H1 (cell line): ENCODE results near the gene MACROD2. TPM values are rescaled to one million over a fixed set of nuclear protein-coding genes. Genes with fewer than 3 reads are reported as not detected.

ENCODE experiments used
- CTCF ChIA-PET: fragments of 300-600 bp; sonication (Branson Sonifier 250); formaldehyde crosslinking; loops from one replicate; lab custom pipeline; 2021; ENCODE audit not compliant: partially characterized antibody; lab: Charles Lee
- POLR2A ChIA-PET: fragments of 300-600 bp; sonication (Branson Sonifier 250); formaldehyde crosslinking; loops from one replicate; lab custom pipeline; 2021; ENCODE audit warnings: inconsistent platforms; ENCODE audit not compliant: partially characterized antibody; lab: Charles Lee
- DNase-seq, 2 experiments: peaks; one replicate each; pipeline versions ENCODE4 v3.0.0 to v3.0.0-alpha.2; 2010 to 2022; ENCODE audit warnings: low spot score in 2 of 2, low read depth in 1 of 2, mixed read lengths in 1 of 2
- FAIRE-seq: peaks from 2 replicates; lab custom pipeline; 2011; peaks lifted over from hg19 to GRCh38; lab: Jason Lieb, UNC
- H2AFZ ChIP-seq: 2 replicates; pipeline ENCODE4 v1.8.1; 2012; ENCODE audit warnings: low read length, inconsistent platforms
- H2AK5ac ChIP-seq: 2 replicates; pipeline ENCODE4 v1.6.1; 2013; ENCODE audit warnings: low read depth, low read length
- H2BK120ac ChIP-seq: replicated peaks from 2 replicates; pipeline ENCODE3; 2013; ENCODE audit warnings: low read depth, low read length, inconsistent platforms
- H2BK12ac ChIP-seq: 2 replicates; pipeline ENCODE4 v1.6.1; 2013; ENCODE audit warnings: low read depth, low read length
- H2BK15ac ChIP-seq: 2 replicates; pipeline ENCODE4 v1.6.1; 2013; ENCODE audit warnings: low read length
- H2BK20ac ChIP-seq: 2 replicates; pipeline ENCODE4 v1.6.1; 2013; ENCODE audit warnings: low read length
- H2BK5ac ChIP-seq: 2 replicates; pipeline ENCODE4 v1.6.1; 2013; ENCODE audit warnings: low read depth, low read length
- H3K14ac ChIP-seq: 2 replicates; pipeline ENCODE4 v1.6.1; 2013; ENCODE audit warnings: inconsistent platforms; ENCODE audit not compliant: insufficient read length
- H3K18ac ChIP-seq: 2 replicates; pipeline ENCODE4 v1.6.1; 2013; ENCODE audit warnings: low read length; ENCODE audit errors: extremely low read depth
- H3K23ac ChIP-seq: 2 replicates; pipeline ENCODE4 v1.6.1; 2013; ENCODE audit warnings: inconsistent platforms; ENCODE audit not compliant: insufficient read length
- H3K23me2 ChIP-seq: 2 replicates; pipeline ENCODE4 v1.6.1; 2013; ENCODE audit warnings: low read depth, low read length
- H3K27ac ChIP-seq: 2 replicates; pipeline ENCODE4 v1.6.1; 2011; ENCODE audit warnings: low read depth, low read length, inconsistent platforms
- H3K27me3 ChIP-seq, 4 experiments: replicated peaks in 1 of 4; 1 replicate in 1 of 4; 2 replicates in 3 of 4; pipeline versions ENCODE4 v1.6.1 to v1.8.1; 2011 to 2013; ENCODE audit warnings: low read length in 3 of 4, mild to moderate bottlenecking in 3 of 4, inconsistent platforms in 2 of 4, mixed read lengths in 2 of 4, moderate library complexity in 1 of 4; ENCODE audit not compliant: control insufficient read depth in 3 of 4, insufficient read depth in 3 of 4; ENCODE audit errors: extremely low read depth in 1 of 4
- H3K36me3 ChIP-seq, 4 experiments: 2 replicates each; pipeline versions ENCODE4 v1.6.1 to v1.8.1; 2011 to 2013; ENCODE audit warnings: mild to moderate bottlenecking in 4 of 4, low read length in 3 of 4, moderate library complexity in 2 of 4, control low read depth in 1 of 4, inconsistent platforms in 1 of 4; ENCODE audit not compliant: insufficient read depth in 4 of 4, control insufficient read depth in 2 of 4
- H3K4ac ChIP-seq: replicated peaks from 2 replicates; pipeline ENCODE3; 2013; ENCODE audit warnings: low read length, low read depth, mixed read lengths, inconsistent platforms; ENCODE audit not compliant: insufficient read length
- H3K4me1 ChIP-seq, 4 experiments: replicated peaks in 1 of 4; 1 replicate in 1 of 4; 2 replicates in 3 of 4; pipeline versions ENCODE4 v1.6.1 to v1.8.1; 2011 to 2013; ENCODE audit warnings: low read length in 3 of 4, inconsistent platforms in 2 of 4, mixed read lengths in 1 of 4; ENCODE audit not compliant: insufficient read depth in 4 of 4, control insufficient read depth in 3 of 4
- H3K4me2 ChIP-seq, 2 experiments: 2 replicates each; pipeline versions ENCODE4 v1.6.1 to v1.8.1; 2011 to 2013; ENCODE audit warnings: low read depth in 2 of 2, low read length in 2 of 2, control low read depth in 1 of 2, inconsistent platforms in 1 of 2, mild to moderate bottlenecking in 1 of 2; ENCODE audit not compliant: insufficient read depth in 1 of 2
- H3K4me3 ChIP-seq, 4 experiments: fragments of 200-600, 300-600 bp in 1 of 4; sonication (generic), shearing (Covaris generic), sonication (Bioruptor Twin) in 1 of 4; 2 replicates each; pipeline versions ENCODE4 v1.5.1 to v1.8.1; 2011 to 2016; ENCODE audit warnings: low read length in 4 of 4, low read depth in 3 of 4, control low read depth in 2 of 4, inconsistent platforms in 2 of 4, mild to moderate bottlenecking in 2 of 4, mixed read lengths in 1 of 4, moderate library complexity in 1 of 4; ENCODE audit not compliant: insufficient read depth in 2 of 4; ENCODE audit errors: extremely low read depth in 1 of 4
- H3K56ac ChIP-seq: replicated peaks from 2 replicates; pipeline ENCODE3; 2013; ENCODE audit warnings: low read depth, mild to moderate bottlenecking, mixed read lengths, low read length, inconsistent platforms; ENCODE audit not compliant: insufficient read length
- H3K79me1 ChIP-seq: 2 replicates; pipeline ENCODE4 v1.6.1; 2013; ENCODE audit warnings: low read depth, low read length, control low read depth
- H3K79me2 ChIP-seq, 2 experiments: 2 replicates each; pipeline versions ENCODE4 v1.6.1 to v1.8.1; 2012 to 2013; ENCODE audit warnings: low read length in 2 of 2, mild to moderate bottlenecking in 2 of 2, inconsistent platforms in 1 of 2; ENCODE audit not compliant: insufficient read depth in 2 of 2, control insufficient read depth in 1 of 2
- H3K9ac ChIP-seq, 4 experiments: replicated peaks in 1 of 4; 1 replicate in 1 of 4; 2 replicates in 3 of 4; pipeline versions ENCODE4 v1.6.1 to v1.8.1; 2011 to 2013; ENCODE audit warnings: low read depth in 3 of 4, low read length in 3 of 4, control low read depth in 2 of 4, mild to moderate bottlenecking in 2 of 4, moderate library complexity in 2 of 4, inconsistent platforms in 1 of 4; ENCODE audit errors: extremely low read depth in 1 of 4
- H3K9me3 ChIP-seq, 2 experiments: 2 replicates each; pipeline versions ENCODE4 v1.6.1 to v1.8.1; 2012 to 2013; ENCODE audit warnings: mild to moderate bottlenecking in 2 of 2, moderate library complexity in 2 of 2, control low read depth in 1 of 2, inconsistent platforms in 1 of 2, low read depth in 1 of 2, low read length in 1 of 2, mixed read lengths in 1 of 2; ENCODE audit not compliant: insufficient read depth in 2 of 2
- H4K20me1 ChIP-seq, 2 experiments: replicated peaks in 1 of 2; 2 replicates each; pipeline versions ENCODE3 to v1.8.1; 2011 to 2013; ENCODE audit warnings: inconsistent platforms in 2 of 2, low read length in 2 of 2, mild to moderate bottlenecking in 1 of 2; ENCODE audit not compliant: insufficient read depth in 2 of 2, control insufficient read depth in 1 of 2
- H4K5ac ChIP-seq: 2 replicates; pipeline ENCODE4 v1.6.1; 2013; ENCODE audit warnings: low read length, low read depth, mixed read lengths, inconsistent platforms; ENCODE audit not compliant: insufficient read length
- H4K8ac ChIP-seq: 2 replicates; pipeline ENCODE4 v1.8.0; 2013; ENCODE audit warnings: mild to moderate bottlenecking, moderate library complexity, low read length, inconsistent platforms; ENCODE audit not compliant: insufficient read depth; ENCODE audit errors: extremely low read depth
- H4K91ac ChIP-seq: replicated peaks from 2 replicates; pipeline ENCODE3; 2013; ENCODE audit warnings: low read length, mixed read lengths, inconsistent platforms; ENCODE audit not compliant: insufficient read length
- E2F6 ChIP-seq: IDR thresholded peaks from 2 replicates; pipeline ENCODE4 v1.6.1; 2012; ENCODE audit warnings: inconsistent platforms
- GABPA ChIP-seq: IDR thresholded peaks from 2 replicates; pipeline ENCODE4 v1.6.1; 2011; ENCODE audit warnings: mild to moderate bottlenecking, low read length, moderate library complexity, borderline replicate concordance; ENCODE audit not compliant: insufficient read depth
- HDAC2 ChIP-seq, 2 experiments: fragments of 300-600 bp in 1 of 2; sonication (generic) in 1 of 2; IDR thresholded peaks; 2 replicates each; pipeline ENCODE4 v1.6.1; 2011 to 2012; ENCODE audit warnings: low read depth in 2 of 2, low read length in 2 of 2, mild to moderate bottlenecking in 2 of 2, moderate library complexity in 2 of 2, borderline replicate concordance in 1 of 2, inconsistent platforms in 1 of 2
- TAF1 ChIP-seq: IDR thresholded peaks from 2 replicates; pipeline ENCODE4 v1.6.1; 2011; ENCODE audit warnings: mild to moderate bottlenecking, low read depth, low read length
- WGBS, 2 experiments: shearing (Covaris generic) in 1 of 2; methylation state at CpG; one replicate each; pipeline versions ENCODE4 v1.1.6 to v1.1.7; 2013 to 2015; ENCODE audit warnings: low lambda C conversion rate in 2 of 2, mixed read lengths in 2 of 2, inconsistent platforms in 1 of 2, low coverage in 1 of 2, missing lambda C conversion rate in 1 of 2; ENCODE audit not compliant: insufficient replicate concordance in 2 of 2, insufficient coverage in 1 of 2, insufficient read length in 1 of 2; ENCODE audit errors: extremely low coverage in 1 of 2, missing lambda C conversion rate in 1 of 2; 5-methylcytosine and 5-hydroxymethylcytosine counted together
- polyA plus RNA-seq, 7 experiments: library from polyadenylated mRNA; depleted of rRNA in 3 of 7; stranded (reverse) in 5 of 7; unstranded in 2 of 7; fragments of >200 nt in 5 of 7; fragments of 200-250 nt in 2 of 7; gene quantifications; 1 replicate in 5 of 7; 2 replicates in 1 of 7; 4 replicates in 1 of 7; pipeline versions ENCODE4 v1.2.1 to v1.2.3, GENCODE V29; 2011 to 2013; ENCODE audit warnings: missing spikeins in 2 of 7, mixed read lengths in 2 of 7
- total RNA-seq: library from RNA; stranded (reverse); fragmentation: NEBNext Ultra II Directional; extraction: Animal tissue kit (Norgen Biotek cat#: 25700); gene quantifications from 2 replicates; pipeline ENCODE4 v1.2.1, GENCODE V29; 2021

The MACROD2 gene
- total and polyA plus RNA-seq, 2 of the 8 experiments (the other 6 are each of a cell fraction or from before 2014, with no cell fraction given) = 0.70 to 3.9 TPM

DNA sequence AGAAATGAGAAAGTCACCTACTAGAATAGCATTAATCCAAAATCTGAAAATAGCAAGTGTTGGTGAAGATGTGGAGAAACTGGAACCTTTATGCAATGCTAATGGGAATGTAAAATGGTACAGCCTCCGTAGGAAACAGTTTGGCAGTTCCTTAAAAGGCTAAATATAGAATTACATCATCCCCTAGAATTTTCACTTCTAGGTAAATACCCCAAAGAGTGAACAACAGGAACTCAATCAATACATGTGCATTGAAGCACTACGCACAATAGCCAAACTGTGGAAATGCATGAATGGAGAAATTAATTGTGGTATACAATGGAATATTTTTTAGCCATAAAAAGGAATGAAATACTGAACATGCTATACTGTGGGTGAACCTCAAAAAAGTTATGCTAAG is 1324.1 kb downstream of the MACROD2 start:
- no peak overlapping the region for H3K4me2 ChIP-seq
- H3K9ac ChIP-seq = no peak overlapping the region
- H3K9me3 ChIP-seq = no peaks in the 10 kb centered on the region
- ChIA-PET CTCF (no interaction called here), POLR2A (no interaction called here)
- H3K36me3 ChIP-seq = no peaks in the 10 kb centered on the region
- no peaks in the 10 kb centered on the region for H3K27me3 ChIP-seq
- no peak overlapping the region for H2BK120ac ChIP-seq
- H3K4me1 ChIP-seq = no peaks in the 10 kb centered on the region
- no peak overlapping the region for H2AK5ac ChIP-seq
- no peak overlapping the region for H3K18ac ChIP-seq
- TF ChIP-seq GABPA = no peak
- no peak for TF ChIP-seq E2F6
- no peak for TF ChIP-seq TAF1
- TF ChIP-seq HDAC2 (IDR thresholded peaks at IDR 0.05; ENCODE audit: borderline replicate concordance in 1 of 2, low read depth in 2 of 2, low read length in 2 of 2) = no peak
- H2BK20ac ChIP-seq = no peak overlapping the region
- H3K4ac ChIP-seq = no peak overlapping the region
- no peak overlapping the region for H2BK5ac ChIP-seq
- no peak for DNase-seq
- no peaks in the 10 kb centered on the region for H3K23me2 ChIP-seq
- H4K8ac ChIP-seq = no peak overlapping the region
- H3K23ac ChIP-seq = no peak overlapping the region
- FAIRE-seq = no peak
- no peaks in the 10 kb centered on the region for H3K79me1 ChIP-seq
- no peak overlapping the region for H2BK12ac ChIP-seq
- H4K91ac ChIP-seq = no peak overlapping the region
- H3K56ac ChIP-seq = no peak overlapping the region
- no peak overlapping the region for H2BK15ac ChIP-seq
- 91% methylated on average over 2 of the region's 2 CpGs; no CpG with 5 or more reads in 1 of the 2 experiments for WGBS, 2 experiments
- no peak overlapping the region for H3K4me3 ChIP-seq
- H3K14ac ChIP-seq = no peak overlapping the region
- H4K5ac ChIP-seq = no peak overlapping the region
- no peak overlapping the region for H2AFZ ChIP-seq
- H3K27ac ChIP-seq = no peak overlapping the region
- no peaks in the 10 kb centered on the region for H4K20me1 ChIP-seq
- H3K79me2 ChIP-seq = no peaks in the 10 kb centered on the region
